GM12875 (cell line): Measurements from ENCODE around the gene ADCYAP1R1.

Experiments
- H3K4me3 ChIP-seq: one replicate; pipeline ENCODE4 v1.5.1; 2011; ENCODE audit warnings: low read depth, low read length, control low read depth
- CTCF ChIP-seq: IDR thresholded peaks from 2 replicates; pipeline ENCODE4 v1.5.1; 2011; ENCODE audit warnings: low read depth, mild to moderate bottlenecking, control low read depth, inconsistent platforms, low read length, moderate library complexity, borderline replicate concordance; ENCODE audit not compliant: insufficient read depth

Gene ADCYAP1R1

DNA sequence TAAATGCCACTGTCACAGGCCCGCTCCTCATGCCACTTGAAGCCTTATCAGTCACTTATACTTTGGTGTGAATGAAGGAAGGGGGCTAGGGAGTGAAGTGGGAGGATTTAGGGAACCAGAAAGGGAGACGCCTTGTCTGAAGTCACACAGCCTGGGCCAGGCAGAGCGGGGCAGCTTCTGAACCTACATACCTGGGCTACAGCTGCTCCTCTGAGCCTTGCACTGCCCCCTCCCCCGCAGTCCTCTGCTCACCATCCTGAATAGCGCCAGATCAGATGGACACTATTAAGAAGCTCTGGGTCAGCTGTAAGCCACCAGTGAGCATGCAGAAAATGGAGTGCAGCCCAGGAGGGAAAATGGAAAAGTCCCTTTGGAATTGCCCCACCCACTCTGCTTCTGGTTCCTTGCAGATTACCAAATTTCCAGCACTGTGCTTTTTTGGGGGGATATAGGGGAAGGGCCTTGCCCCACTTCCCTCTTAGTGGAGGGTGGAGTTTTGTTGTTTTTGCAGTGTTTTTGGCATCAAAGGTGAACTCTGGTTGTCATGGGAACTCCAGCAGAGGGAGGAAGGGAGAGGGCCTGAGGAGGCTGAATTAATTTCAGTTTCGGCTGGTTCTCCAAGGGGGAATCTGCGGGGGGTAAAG lies 35.0 kb upstream of the ADCYAP1R1 start:
- TF ChIP-seq CTCF = no peak
- H3K4me3 ChIP-seq = no peak overlapping the region

- H3K4me3 ChIP-seq = no peak overlapping the region
- no peak for TF ChIP-seq CTCF
Measured at GRCh38 chr7:31017721-31018120, 34.4 kb upstream of the ADCYAP1R1 start.

DNA sequence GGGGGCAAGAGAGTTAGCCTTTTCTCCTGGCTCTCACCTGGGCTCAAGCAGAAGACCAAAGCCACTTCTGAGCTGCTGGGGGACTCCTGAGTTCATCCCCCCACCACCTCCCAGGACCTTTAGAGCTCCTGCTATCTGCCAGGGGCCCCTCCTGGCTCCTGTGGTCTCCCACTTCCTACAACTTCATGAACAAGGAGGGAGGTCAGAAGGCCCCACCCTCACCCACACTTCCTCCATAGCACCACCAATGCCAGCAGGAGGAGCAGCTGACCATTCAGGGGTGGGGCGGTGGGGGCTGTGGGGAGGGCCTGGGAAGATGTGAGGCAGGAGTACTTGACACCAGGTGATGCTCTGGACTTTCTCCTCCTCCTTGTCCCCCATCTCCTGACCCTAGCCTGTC lies 32.6 kb upstream of the ADCYAP1R1 start:
- TF ChIP-seq CTCF = no peak
- no peak overlapping the region for H3K4me3 ChIP-seq

GRCh38 chr7:31020161-31020560 lies 31.9 kb upstream of the ADCYAP1R1 start:
- no peak for TF ChIP-seq CTCF
- H3K4me3 ChIP-seq = no peak overlapping the region

DNA sequence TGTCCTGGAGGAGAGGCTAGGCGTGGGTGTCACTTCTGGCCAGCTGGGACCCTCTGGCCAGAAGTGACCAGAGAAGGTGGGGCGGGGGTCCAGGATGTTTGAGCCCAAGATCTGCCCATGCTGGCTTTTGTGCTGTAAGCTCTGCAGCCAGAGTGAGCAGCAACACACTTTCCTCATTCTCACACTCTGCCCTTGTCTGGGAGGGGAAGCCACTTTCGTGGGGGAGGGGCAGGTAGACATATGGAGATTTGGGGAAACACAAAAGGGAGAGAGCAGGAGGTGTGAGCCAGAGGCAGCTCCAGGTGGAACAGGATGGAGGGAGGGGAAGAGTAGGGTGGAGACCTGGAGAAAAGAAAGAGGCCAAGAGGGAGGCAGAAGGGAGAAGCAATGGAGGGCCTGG lies 31.5 kb upstream of the ADCYAP1R1 start:
- TF ChIP-seq CTCF = no peak
- H3K4me3 ChIP-seq = no peak overlapping the region

- no peak overlapping the region for H3K4me3 ChIP-seq
- no peak for TF ChIP-seq CTCF
Measured at GRCh38 chr7:31022117-31022516, 30.0 kb upstream of the ADCYAP1R1 start.

DNA sequence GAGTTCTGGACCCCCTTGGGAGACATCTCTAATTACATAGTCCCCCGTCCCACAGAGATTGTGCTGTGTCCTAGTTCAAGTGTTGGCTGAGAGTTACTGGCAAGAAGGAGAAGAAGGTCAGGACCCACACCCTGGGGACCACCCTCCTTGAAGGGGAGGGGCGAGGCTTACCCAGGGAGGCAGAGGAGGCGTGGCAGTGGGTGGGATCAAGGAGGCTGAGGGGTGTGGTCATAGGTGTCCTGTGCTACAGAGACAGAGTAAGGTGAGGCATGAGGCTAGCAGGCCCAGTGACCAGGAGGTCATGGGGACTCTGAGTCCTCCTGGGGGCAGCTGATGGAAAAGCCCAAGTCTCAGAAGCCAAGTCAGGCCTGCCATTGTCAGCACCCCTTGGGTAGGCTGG lies 29.4 kb upstream of the ADCYAP1R1 start:
- H3K4me3 ChIP-seq = no peak overlapping the region
- no peak for TF ChIP-seq CTCF
